Gastrocnemius medialis (tissue), 4 donors: ENCODE data around the gene SRSF4.

Experiments
- POLR2A ChIP-seq, 2 donors: fragments of 450-650 bp; IDR thresholded peaks; one replicate each; pipeline ENCODE4 v1.6.1; 2017; ENCODE audit warnings: antibody characterized with exemption in 2 of 2, mild to moderate bottlenecking in 2 of 2, moderate library complexity in 2 of 2
- TF ChIP-seq, protein P1 (sequence below), 5 experiments: fragments of 450-650 bp in 3 of 5; fragments of 200-600 bp in 2 of 5; sonication (generic) in 2 of 5; IDR thresholded peaks in 4 of 5; conservative IDR thresholded peaks in 1 of 5; 1 replicate in 4 of 5; 2 replicates in 1 of 5; pipeline ENCODE4 v1.5.1; 2016 to 2019; ENCODE audit warnings: antibody characterized with exemption in 5 of 5, mild to moderate bottlenecking in 3 of 5, moderate library complexity in 3 of 5

- no peak for TF ChIP-seq POLR2A (IDR thresholded peaks at IDR 0.05)
- TF ChIP-seq, protein P1, sequence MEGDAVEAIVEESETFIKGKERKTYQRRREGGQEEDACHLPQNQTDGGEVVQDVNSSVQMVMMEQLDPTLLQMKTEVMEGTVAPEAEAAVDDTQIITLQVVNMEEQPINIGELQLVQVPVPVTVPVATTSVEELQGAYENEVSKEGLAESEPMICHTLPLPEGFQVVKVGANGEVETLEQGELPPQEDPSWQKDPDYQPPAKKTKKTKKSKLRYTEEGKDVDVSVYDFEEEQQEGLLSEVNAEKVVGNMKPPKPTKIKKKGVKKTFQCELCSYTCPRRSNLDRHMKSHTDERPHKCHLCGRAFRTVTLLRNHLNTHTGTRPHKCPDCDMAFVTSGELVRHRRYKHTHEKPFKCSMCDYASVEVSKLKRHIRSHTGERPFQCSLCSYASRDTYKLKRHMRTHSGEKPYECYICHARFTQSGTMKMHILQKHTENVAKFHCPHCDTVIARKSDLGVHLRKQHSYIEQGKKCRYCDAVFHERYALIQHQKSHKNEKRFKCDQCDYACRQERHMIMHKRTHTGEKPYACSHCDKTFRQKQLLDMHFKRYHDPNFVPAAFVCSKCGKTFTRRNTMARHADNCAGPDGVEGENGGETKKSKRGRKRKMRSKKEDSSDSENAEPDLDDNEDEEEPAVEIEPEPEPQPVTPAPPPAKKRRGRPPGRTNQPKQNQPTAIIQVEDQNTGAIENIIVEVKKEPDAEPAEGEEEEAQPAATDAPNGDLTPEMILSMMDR (IDR thresholded peaks at IDR 0.05 in 4 of 5, conservative IDR thresholded peaks at IDR 0.05 in 1 of 5), result no peak
Measured at GRCh38 chr1:29126198-29126597, 55.5 kb downstream of the SRSF4 start.
